GM19238 (cell line): Measurements from ENCODE around the gene FRMD1.

Experiments used
- DNase-seq: peaks from one replicate; pipeline ENCODE4 v3.0.0; 2011; ENCODE audit warnings: low spot score; ENCODE audit not compliant: insufficient read length

Gene FRMD1

DNA sequence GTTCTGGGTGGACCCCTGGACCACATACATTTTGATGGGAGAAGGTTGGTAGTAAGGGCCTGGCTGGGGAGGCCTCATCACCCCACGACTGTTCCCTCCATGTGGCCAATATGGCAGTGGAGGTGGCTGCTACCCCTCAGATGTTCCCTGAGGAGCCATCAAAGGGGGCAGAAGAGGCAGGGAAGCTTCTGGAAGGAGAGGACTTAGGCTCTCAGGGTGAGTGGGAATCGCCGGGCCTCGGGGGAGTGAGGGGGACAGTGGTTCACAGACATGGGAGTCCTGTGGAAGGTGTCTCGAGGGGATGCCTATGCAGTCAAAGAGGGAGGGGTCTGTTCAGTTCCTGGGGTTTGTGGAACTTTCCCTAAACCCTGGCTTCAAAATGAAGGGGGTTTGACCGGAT is 32.9 kb upstream of the FRMD1 start:
- no peak for DNase-seq

- DNase-seq, result no peak
Measured at GRCh38 chr6:168110437-168110836, 31.4 kb upstream of the FRMD1 start.

DNA sequence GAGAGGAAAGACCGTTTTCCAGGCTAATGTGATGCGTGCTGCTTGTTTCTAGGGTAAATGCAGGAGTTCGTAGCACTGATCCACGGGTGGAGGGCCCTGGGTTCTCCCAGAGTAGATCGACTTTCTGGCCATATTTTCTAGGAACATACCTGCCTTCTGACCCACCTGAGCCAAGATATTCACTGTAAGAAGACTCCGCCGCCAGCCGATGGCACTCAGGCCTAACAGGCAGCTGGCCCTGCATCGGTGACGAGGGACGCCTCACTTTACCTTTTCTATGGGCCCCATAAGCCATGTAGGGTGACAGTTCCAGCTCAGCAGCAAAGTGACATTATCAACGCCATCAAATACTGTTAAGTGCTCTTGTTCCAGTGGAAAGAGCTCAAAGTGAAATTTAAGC is 30.2 kb upstream of the FRMD1 start:
- no peak for DNase-seq

- DNase-seq, result no peak
Measured at GRCh38 chr6:168107191-168107983, 28.4 kb upstream of the FRMD1 start.

- DNase-seq, result no peak
Measured at GRCh38 chr6:168106633-168107005, 27.6 kb upstream of the FRMD1 start.

DNA sequence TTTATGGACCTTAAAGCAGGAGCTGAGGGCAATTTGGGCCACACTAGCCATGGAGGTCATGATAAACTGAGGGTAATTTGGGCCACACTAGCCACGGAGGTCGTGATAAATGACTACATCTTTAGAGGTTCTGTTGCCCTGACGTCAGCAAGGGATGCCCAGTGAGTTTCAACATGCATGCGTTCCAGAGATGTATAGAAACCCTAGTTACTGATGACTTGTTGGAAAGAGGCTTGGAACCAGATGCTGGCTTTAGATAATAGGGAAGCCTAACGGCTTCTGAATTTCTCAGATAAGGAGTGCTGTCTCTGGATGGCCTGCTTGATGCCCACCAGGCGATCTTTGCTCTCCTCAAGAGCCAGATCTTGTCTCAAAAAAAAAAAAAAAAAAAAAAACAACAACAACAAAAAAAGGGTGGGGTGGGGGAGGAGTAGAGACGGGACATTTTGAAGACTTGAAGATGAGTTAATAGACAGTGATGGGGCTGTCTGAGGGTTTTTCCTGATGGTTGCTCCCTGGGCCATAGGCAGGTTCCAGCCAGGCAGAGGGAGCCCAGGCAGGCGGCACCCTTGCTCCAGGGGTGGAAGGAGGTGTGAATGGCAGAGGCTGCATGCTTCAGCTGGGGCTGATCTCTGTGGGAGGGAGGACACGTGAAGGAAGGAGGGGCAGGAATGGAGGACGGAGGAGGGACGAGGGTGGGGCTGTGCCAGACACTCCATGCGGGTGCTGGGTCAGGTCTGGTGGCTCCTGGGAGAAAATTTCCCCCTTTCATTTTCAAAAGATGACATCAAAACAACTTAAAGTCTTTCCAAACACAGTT is 27.0 kb upstream of the FRMD1 start:
- DNase-seq, result no peak

GRCh38 chr6:168104636-168105035 is 25.6 kb upstream of the FRMD1 start:
- DNase-seq, result no peak

DNA sequence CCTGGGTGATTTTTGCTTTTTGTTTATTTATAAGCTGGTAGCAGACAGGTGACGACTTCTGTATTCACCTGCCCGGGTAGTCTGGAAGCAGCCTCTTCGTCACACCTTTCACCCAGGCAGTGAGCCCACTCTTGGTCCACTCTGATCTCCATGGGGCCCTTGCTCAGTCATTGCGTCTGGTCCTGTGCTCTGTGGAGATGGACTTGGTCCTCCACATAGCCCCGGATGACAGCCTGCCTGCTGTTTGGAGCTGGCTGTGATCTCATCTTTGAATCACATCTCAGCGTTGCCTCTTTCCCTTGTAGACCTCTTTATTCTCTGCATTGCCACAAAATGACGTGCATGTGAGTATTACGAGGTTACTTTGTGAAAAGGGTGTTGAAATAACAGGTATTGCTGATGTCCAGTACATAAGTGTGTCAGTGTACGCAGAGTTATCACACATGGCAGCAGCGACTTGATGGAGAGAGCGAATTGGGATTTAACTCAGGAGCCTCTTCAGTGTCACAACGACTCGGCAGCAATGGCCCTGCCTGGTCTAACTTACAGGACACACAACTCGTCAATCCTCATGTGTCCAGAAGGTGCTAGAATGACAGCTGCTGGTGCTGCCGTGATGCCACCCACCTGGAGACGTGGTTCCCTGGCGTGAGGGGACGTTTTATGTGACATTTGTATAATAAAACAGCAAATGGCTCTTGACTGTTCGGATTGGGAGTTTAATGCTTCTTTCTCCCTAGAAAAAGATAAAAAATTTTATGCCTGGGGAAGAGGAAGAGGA is 24.2 kb upstream of the FRMD1 start:
- DNase-seq, result no peak

DNA sequence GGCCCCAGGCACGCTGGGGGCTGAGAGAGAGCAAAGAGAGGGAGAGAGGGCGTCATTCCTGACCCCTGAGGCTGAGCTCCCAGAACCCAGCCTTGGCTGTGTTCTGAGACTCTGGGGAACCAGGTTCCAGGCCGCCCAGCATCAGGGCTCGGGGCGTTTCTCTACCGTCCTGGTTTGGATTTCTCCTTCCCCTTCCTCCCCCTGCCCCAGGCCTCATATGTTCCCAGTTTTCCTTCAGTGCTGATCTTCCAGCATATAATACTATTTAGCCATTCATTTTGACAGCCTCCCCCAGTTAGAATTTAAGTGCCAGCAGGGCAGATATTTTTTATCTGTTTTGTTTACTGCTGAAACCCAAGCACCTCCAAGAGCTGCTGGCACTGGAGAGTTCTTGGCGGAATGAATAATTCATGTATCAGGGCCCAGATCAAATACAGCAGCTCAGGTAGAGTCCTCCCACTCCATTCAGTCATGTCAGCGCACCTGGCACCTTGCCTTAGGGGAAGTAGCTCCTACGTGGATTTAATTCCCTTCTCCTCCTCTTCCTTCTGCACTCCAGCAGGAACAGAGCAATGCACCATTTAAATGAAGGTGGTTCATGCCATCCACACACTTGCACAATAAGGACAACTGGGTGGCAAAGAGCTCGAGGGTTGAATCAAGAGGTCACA is 23.4 kb upstream of the FRMD1 start:
- no peak for DNase-seq

DNA sequence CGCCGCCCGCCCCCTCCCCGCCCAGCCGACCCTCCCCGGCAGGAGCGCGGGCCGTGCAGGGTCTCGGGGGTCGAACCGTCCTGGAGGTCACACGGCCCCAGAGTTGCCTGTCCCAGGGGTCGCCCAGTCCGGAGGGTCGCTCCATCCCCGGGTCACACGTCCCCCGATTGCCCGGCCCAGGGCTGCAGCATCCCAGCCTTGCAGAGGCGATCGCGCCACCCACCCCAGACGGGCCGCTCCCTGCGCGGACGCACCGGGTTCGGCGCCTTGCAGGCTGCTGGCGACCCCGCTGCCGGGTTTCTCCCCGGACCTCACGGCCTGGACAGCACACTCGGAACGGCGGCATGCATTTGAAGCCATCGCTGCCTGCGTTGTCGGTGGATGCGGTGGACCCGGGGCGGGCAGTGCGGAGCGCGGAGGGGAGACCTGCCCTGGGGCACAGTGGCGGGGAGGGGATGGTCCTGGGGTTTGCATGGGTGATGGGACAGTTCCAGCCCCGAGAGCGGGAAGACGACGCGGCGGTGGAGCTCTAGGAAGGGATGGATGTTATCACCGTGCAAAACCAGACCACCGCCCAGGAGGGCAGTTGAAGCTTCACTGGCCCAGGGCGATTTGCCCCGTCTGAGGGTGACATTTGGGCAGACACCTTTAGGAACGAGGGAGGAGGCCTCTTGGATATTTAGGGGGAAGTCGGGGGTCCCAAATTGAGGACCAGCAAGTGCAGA is 22.7 kb upstream of the FRMD1 start:
- no peak for DNase-seq

- DNase-seq, result no peak
Measured at GRCh38 chr6:168100803-168101589, 22.0 kb upstream of the FRMD1 start.

GRCh38 chr6:168100011-168100802 is 21.2 kb upstream of the FRMD1 start:
- no peak for DNase-seq

GRCh38 chr6:168099201-168100010 is 20.4 kb upstream of the FRMD1 start:
- DNase-seq, result no peak

DNA sequence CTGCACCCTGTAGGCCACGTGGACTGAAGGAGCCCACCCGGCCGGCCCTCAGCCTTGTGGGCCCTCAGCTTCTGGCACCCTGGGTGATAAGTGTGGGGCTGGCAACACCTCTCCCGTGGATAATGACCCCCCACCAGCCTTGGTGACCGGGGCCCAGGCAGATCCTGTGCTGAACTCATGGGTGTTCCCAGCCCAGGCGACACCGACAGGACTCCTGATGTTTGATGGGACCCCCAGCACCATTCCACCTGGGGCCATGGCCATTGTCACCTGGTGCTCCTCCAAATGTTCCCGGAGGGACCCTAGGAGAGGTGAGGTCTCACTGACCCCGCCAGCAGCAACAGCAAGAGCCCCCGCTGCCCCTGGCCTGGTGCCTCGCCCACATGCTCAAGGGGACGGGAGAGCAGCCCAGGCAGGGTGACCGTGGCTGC is 19.4 kb upstream of the FRMD1 start:
- DNase-seq, result no peak

- no peak for DNase-seq
Measured at GRCh38 chr6:168097621-168098430, 18.8 kb upstream of the FRMD1 start.

- DNase-seq, result no peak
Measured at GRCh38 chr6:168097221-168097620, 18.2 kb upstream of the FRMD1 start.

GRCh38 chr6:168096271-168096764 is 17.3 kb upstream of the FRMD1 start:
- DNase-seq, result no peak
